HG02588 (cell line): Measurements from ENCODE around the gene WDPCP.
A peak's percentile ranks its signal among the peaks of the same experiment; 100 is the strongest.
"Not testable (repeated sequence)": the region's sequence is repeated elsewhere in the genome, so short reads cannot be mapped to it uniquely, and the experiment has no call there.

Experiments used
- ATAC-seq: cut with Tn5 transposase; IDR thresholded peaks from one replicate; pipeline ENCODE4 v1.9.1; 2021; ENCODE audit warnings: mild to moderate bottlenecking, moderate library complexity; ENCODE audit not compliant: unreplicated experiment

The WDPCP gene

DNA sequence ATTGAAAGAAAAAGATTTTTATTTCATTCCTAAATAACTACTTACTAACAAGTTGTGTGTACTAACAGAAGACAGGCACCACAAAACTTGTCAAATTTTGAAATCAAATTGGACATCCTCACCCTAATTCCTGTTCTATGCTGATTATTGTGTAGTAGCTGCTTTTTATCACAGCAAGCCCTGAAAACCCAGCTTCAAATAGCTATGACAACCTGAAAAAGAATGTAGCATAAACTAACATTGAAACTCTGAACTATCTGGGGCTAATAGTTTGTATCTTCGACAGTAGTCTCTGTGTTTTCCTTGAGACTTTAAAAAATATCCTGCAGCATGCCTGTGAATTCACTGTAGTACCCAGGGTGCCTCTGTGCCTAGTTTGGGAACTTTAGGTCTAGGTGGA, 122.6 kb downstream of the WDPCP start:
- no peak for ATAC-seq

DNA sequence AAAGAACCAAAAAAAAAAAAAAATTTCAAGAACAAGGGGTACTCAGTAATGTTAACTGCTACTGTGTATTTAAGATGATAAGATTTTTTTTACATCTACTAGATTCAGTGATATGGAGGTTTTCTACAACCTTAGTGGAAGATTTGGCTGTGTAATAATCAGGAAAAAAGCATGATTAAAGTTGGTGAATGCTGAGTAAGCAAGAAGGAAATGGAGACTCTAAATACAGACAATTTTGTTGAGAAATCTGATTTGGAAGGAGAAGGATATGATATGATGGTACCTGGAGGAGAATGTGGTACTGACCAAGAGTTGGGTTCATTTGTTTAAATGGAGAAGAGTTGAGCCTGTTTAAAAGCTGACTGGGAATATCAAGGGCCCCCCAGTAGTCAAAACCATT, 125.1 kb downstream of the WDPCP start:
- no peak for ATAC-seq

- ATAC-seq = no peak
These were observed 141.6 kb downstream of the WDPCP start for GRCh38 chr2:63446658-63447057.

DNA sequence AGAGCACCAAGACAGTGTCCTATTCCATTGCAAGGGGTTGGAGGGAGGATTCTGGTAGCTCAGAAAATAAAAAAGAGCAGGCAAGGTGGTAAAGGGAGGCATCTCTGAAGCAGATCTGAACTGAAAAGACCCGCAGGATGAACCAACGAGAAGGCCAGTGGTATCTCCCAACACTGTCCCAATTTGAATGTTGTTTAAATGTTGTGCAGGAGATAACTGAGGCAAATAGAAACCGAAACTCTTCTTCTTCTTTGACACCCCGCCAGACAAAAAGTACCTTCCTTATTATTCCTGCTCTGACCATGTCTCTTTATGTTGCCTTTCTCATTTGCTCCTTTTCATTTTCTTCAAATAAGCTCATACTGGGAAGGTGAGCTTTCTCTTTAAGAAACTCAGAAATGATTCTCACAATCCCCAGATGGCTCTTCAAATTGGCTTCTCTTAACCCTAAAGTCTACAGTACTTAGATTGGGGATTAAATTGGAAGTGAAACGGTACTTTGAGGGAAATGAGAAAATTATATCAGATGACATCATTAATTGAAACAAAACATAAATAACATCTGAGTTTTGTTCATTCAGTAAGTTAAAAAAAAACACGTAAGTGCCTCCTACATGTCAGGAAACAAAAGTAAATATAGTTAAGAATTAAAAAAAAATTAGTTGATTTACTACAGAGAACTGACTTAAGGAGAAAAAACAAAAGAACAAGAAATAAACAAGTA, 143.6 kb downstream of the WDPCP start:
- ATAC-seq = peak; percentile 53

GRCh38 chr2:63440612-63441011, 147.7 kb downstream of the WDPCP start:
- ATAC-seq = no peak

DNA sequence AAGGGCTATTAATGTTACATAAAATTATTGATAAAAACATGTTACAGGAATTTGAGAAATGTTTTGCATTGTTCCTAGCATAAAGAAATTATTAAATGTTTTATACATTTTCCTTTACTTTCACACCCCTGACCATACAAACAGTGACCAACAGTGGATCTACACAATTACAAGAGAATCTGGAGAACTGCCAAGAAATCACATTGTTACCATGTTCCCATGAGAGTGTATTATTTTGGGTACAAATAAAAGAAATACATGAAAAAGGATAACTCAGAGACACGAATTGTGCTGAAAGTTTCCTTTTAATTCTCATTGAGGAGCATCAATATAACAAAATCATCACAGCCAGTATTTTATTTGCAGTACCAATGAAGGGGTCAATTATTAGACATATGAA, 150.1 kb downstream of the WDPCP start:
- no peak for ATAC-seq

GRCh38 chr2:63436488-63436887, 151.8 kb downstream of the WDPCP start:
- ATAC-seq = no peak

DNA sequence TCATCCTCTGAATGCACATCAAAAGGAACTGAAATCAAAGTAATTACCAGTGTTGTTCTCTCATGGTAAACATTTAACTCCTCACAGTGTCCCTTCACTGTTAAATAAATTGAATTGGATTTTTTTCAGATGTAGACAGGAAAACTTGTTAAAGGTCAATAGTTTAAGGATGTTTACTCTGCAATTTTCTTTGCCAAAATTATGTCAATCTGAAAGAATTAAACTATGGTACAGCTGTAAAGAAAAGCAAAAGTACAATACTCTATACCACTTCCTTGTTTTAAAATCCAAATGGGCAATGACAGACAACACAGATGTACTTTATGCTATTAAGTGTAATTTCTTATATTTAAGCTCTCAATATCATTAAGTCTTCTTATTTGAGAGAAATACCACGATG, 153.2 kb downstream of the WDPCP start:
- no peak for ATAC-seq

DNA sequence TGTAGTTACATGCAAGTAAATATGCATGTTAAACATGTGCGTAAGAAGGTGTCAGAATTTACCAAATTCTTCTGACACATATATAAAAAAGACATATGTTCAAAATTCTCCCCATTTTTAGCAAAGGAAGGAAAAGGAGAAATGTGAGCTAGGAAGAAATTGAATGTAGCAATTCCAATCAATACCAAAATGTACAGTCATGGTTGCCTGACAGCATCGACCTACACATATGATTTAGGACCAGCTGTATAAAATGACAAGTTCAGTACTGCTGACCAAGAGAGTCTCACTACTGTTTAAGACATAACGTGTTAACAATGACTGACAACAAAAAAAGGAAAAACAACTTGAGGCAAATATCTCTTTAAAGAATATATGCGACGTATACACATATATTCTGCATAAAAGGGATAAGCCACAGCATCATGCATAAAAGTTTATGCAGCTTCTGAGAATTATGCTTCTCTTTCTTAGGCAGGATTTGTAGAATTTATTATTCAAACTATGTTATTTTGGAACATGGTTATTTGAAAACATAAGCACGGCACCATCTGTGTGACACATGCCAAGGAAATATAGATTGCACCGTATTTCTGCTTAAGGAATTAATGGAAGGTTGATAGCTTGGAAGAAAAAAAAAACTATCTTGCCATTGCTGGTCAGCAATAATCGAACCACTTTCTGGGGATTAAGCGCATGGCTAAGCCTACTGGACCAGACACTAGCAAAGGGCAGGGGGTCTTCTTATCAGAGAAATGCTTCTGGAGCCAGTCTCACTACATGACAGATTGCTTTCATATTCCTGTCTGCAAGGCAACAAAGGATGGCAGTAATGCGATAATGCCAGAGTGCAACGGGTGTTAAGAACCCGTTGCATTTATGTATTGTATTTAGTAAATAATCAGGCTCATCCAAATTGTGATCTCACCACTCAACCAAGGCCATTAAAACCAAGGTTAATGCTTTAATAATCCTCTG, 154.0 kb downstream of the WDPCP start:
- no peak for ATAC-seq

DNA sequence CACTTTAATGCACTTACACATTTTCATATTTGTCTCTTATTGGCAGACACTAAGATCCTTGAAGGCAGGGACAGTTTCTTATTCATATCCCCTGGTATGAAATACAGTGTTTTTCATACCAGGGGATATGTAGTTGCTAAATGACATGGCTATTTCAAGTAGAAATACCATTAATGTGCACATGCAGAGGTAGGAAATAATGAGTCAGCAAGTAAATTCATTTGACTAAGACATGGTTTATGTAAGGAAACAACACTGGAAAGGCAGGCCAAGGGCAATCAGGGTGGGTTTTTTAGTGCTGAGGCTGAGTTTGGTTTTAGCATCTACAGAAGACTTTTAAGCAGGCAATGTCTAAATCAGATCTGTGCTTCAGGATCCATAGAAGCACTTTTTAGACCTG, 155.9 kb downstream of the WDPCP start:
- ATAC-seq = no peak

GRCh38 chr2:63425606-63426005, 162.7 kb downstream of the WDPCP start:
- ATAC-seq = no peak

GRCh38 chr2:63425079-63425416, 163.2 kb downstream of the WDPCP start:
- no peak for ATAC-seq

DNA sequence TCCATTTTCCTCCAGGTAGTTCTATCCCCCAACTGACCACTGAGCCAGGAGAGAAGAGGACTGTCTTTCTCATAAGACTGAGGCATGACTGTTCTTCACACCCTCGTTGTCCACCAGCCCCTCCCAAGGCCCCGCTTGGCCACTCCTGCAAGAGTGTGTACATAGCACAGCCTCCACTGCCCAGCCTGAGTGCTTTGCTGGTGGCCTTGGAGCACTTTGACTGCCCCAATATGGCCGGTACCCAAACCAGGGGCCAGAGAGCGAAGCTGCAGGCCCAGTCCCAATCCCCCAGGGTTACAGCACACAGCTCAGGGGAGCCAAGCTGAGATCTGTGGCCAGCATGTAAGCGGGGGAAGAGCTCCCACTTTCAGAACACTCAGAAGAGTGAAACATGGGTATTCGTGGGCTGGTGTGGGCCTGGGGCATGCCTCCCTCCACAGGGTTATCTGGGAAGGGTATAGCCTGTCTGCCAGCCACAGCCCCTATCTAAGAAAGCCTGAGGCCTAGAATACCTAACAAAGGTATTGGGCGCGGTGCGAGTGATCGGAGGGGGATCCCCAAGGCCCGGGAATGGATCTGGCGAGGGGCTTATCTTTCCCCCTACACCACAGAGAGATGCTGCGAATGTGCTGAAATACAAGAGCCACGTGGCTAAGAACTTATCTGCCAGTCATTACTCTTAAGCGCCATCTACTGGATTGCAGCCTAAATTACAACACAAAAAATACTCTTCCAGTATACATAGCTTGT, 163.8 kb downstream of the WDPCP start:
- peak; percentile 89 for ATAC-seq

DNA sequence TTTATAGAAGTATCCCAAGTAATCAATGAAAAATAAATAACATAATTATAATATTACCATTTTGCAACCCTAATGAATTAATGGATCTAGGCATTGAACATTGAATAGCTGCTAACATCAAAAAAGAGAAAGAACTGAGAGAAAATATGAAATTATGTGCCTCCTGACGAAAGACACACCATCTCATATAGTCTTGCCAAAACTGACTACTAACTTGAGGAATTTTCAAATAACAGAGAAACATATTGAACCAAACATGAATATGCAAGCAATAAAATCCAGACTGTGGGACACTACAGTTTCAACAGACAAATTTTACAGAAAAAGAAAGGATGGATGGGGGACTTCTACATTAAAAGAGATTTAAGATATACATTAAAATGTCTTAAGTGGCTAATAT, 165.7 kb downstream of the WDPCP start:
- ATAC-seq = no peak

DNA sequence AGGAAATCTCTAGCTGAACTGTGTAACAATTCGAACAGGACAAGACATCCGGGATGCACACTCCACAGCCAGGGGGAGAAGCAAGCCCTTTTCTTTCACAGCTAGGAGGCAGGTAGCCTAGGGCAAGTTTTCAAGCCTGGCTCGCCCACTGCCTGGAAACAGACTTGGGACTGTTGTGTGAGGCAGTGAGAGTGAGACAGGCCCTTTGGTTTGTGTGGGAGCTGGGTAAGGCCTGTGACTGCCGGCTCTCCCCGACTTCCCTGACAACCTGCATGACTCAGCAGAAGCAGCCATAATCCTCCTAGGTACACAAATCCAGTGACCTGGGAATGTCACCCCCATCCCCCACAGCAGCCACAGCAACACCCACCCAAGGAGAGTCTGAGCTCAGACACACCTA, 179.7 kb downstream of the WDPCP start:
- no peak for ATAC-seq

- ATAC-seq = no peak
These were observed 181.6 kb downstream of the WDPCP start for GRCh38 chr2:63406641-63407040.

- ATAC-seq = no peak
These were observed 184.5 kb downstream of the WDPCP start for GRCh38 chr2:63403820-63404219.

GRCh38 chr2:63402889-63403288, 185.4 kb downstream of the WDPCP start:
- not testable (repeated sequence) for ATAC-seq

GRCh38 chr2:63399156-63399555, 189.1 kb downstream of the WDPCP start:
- no peak for ATAC-seq

DNA sequence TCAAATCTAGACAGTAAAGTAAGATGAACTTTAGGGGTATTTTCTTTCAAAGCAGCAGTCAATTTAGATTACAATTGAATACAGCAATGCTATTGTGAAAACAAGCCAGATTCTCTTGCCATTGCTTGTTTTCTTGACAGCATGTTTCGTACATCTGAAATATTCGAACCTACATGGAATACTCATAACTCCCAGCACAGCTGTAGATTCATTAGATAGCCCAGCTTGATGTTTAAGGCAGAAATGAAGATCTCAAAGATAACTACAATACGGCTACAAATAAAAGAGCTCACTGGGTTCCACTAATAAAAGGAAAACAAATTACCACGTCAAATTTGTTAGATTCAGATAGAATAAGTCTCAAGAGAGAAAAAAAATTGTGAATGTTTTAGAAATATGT, 208.8 kb downstream of the WDPCP start:
- no peak for ATAC-seq

DNA sequence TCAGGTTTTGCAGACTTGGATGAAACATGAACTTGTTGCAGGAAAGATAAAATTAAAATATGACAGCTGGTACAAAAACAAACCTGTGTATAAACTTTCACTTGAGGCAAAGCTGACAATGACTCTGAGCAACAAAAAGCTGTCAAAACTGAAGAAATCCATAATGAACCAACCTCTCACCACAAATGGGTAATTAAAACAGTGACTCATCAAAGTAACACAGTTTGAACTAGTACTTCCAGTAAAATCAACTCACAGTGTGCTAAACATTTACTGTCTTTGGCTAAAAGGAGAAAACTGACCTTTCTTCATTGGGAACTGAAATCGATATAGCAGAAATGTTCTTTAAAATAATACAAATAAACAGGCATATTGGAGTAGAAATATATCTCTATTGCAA, 209.7 kb downstream of the WDPCP start:
- no peak for ATAC-seq

DNA sequence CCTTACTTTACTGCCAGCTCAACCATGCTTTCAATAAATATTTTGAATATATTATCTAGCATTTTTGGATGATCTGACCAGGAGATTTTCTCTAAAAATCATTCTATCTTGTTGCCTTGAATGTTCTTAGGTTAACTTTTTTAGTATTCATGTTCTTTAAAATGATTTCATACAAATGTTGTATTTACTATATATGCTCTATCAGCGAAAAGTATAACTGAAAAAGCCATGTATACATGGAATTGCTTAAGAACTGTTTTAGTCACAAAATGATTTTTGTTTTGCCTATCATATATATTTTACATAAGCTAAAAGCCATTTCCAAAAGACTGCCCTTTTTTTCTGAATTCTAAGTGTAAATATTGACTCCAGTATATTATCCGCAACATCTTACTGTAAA, 213.9 kb downstream of the WDPCP start:
- no peak for ATAC-seq
